Measurements from ENCODE around the gene COBL.

COBL gene, protein sequence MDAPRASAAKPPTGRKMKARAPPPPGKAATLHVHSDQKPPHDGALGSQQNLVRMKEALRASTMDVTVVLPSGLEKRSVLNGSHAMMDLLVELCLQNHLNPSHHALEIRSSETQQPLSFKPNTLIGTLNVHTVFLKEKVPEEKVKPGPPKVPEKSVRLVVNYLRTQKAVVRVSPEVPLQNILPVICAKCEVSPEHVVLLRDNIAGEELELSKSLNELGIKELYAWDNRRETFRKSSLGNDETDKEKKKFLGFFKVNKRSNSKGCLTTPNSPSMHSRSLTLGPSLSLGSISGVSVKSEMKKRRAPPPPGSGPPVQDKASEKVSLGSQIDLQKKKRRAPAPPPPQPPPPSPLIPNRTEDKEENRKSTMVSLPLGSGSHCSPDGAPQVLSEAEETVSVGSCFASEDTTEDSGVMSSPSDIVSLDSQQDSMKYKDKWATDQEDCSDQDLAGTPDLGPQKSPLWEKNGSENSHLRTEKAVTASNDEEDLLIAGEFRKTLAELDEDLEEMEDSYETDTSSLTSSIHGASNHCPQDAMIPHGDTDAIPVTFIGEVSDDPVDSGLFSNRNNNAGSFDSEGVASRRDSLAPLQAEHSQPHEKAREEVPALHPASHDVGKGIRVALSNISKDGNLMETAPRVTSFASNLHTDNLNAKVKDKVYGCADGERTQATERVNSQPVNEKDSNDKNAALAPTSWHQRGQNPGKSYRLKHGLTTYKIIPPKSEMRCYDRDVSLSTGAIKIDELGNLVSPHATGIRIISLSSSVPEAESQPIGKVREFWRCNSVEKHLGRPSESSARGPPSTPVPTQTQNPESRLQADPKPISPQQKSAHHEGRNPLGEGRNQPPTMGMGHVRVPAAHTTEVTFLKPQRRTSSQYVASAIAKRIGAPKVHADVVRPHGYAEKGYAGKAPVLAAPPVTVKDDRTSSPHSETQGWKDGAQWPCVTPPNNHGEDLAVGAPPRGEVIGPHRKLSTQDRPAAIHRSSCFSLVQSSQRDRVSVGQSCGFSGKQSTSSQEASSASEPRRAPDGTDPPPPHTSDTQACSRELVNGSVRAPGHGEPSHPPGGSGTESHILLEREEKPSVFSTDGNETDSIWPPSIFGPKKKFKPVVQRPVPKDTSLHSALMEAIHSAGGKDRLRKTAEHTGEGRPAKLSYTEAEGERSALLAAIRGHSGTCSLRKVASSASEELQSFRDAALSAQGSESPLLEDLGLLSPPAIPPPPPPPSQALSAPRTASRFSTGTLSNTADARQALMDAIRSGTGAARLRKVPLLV

DNA sequence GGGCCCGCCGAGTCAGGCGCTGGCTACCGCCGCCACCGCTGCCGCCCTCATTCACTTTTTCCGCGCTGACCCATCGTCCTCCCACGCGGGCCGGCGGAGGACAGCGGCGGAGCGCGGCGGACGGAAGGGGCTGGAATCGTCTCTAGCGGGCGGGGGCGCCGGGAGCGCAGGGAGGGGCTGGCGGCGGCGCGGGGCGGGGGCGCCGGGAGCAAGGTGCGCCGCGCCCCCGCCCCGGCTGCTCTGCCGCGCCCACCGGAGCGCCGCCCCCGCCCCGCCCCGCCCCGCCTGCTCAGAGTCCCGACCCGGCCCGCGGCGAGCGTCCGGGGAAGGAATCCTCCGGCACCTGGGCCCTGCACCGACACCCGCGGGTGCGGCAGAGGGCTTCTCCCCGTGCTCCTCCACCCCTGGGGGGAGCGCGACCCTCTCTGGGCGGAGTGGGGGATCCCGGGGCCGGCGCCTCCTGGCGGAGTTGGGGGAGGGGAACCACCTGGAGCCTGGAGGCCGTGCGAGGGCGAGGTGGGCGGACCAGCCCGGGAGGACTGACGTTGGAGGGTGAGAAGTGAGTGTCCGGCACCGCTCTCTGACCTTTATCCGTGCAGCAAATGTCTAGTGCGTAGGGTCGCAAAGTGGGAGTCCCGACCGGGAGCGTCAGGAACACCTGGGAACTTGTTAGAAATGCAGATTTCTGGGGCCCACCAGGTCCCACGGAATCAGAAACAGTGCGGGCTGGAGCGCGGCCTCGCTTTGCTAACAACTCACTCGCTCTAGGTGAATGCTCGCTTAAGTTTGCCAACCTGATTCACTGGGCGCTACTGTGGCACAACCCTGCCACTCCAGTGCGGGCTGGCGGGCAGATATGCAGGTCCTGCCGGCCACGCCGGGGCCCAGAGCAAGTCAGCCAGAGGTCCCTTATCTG, at the start of gene COBL:
Gene COBL (minus strand): TSS at position 144 of the 916 bp plus-strand sequence. CDS start 176 bp downstream, outside the sequence.
- no peak for DNase-seq (ENCODE audit: low read depth)

DNA sequence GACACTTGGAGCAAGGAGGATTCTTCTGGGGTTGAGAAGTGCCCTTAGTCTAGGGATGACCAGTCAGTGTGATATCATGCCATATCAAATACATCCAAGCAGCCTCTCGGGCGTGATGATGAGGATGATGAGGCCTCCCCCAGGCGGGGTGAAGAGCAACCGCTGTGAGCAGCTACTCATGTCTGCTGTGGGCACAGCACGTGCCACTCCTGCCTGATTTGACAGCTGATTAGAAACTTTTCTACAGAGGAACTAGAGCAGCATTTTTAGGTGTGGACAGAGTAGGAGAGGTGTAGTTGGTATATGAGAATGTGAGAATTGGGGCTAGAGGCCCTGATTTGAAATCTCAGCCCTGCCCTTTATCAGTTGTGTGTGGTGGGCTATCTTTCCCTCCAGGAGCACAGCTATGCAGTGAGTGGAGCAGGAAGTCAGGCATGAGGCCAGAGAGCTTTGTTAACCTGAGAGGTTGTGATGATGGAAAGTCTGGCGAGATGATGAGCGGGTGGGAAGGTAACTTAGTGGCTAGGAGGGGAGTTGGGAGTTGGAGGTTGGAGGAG, 49.6 kb upstream of the COBL start:
- no peak for DNase-seq (ENCODE audit: low read depth)

DNA sequence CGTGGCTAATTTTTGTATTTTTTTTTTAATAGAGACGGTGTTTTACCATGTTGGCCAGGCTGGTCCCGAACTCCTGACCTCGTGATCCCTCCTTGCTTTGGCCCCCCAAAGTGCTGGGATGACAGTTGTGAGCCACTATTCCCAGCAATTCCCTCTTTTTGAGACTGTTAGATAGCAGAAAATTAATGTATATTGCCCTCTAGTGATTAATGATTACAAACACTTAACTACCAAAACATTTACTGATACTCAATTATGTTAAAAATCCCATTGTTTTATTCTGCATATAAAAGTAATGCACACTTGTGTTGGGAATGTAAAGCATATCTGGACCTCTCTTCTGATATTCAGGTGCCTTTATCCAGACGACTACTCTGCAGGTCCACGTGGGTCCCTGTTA, 41.2 kb upstream of the COBL start:
- DNase-seq (ENCODE audit: low read depth) = no peak

DNA sequence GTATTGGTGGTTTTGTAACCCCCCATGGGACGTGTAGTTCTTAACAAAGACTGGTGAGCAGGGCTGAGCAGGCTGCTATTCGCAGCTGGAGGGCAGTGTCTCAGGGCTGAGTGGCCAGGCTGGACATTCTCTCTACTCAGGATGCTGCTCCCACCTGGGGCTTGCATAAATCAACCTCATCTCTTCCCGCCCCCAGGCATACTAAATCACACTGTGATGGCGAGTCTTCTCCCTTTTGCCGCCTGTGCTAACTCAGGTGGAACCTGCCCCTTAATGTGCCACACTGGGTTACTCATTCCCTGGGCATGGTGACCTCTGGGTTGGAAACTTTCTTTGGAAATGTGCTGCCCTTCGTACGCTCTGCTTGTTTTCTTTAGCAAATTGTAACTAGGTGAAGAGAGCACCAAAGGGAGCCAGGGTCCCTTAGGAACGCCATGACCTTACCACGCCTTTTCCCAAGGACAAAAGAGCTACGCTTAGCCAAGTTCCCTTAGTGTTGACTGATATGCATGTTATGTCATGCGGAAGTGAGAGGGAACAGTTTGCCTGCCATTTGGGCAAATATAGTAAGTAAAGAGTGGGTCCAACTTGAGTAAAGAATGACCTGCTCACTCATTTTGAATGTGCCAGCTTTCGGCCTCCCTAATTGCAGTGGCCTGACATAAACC, 40.4 kb upstream of the COBL start:
- DNase-seq (ENCODE audit: low read depth) = no peak

DNA sequence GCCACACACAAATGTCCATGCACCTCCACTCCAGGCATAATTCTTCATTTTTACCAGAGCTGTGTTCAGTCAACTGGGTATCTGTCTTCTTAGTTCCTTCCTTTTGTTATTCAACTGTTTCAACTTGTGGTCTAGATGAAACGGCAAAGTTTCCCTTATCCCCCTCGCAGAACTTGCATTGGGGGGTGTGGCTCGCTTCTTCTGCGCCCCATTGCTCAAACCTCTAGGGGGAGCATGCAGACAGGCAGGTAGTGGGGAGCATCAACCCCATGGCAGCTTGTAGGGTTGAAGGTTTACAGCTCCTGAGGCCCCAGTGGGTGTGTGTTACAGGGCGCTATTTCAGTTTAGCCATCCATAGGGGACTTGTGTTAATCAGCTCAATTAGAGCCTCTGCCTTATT, 38.3 kb upstream of the COBL start:
- DNase-seq (ENCODE audit: low read depth) = no peak

DNA sequence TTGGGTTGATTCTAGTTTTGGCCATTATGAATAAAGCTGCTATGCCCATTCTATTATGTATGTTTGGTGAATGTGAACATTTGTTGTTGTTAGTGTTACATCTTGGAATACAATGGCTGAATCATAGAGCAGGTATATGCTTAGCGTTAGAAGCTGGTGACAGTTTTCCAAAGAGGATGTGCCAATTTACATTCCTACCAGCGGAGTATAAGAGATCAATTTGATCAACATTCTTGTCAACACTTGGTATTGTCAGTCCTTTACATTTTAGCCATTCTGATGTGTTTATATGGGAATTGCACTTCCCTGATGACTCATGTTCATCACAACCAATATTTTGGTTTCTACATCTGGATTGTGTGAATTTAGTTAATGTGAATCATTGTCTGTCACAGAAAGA, 37.8 kb upstream of the COBL start:
- DNase-seq (ENCODE audit: low read depth) = no peak

DNA sequence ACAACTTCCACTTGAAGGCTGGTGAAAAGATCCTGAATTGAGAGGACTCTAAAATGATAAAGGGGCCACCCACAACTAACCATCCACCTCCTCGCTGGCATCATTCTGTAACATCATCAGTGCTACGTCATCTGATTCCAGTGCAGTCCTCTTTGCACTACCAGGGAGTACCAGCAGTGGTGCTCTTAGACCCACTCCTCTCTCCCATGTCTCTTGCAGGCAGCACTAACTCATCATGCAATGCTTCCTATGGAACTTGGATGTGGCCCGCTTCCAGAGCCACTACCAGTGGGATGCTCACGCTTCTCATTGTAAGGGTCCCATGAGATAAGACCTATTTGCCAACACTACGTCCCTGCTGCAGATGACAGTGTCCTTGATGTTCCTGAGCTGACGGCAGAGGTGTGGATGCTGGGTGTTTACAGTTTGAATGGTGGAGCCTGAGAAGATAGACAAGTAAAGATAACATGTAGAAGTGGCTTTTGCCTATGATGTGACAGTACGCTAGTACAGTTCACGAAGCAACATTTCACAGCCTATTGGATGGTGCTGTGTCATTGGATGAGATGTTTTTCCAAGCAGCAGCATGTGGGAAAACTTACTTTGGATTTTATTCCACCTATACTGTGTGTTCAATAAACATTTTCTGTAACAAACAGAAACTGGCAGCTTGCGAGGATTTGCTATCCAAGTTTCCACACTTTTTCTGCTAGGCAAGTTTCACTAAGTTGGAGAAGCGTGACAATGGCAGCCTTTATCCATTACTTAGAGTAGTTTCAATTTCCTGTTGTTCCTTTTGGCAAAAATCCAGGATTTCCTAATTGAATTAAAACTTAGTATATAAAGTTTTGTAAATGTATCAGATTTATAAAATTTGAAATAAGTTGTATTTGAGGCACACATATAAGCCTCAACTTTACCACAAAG, 35.8 kb upstream of the COBL start:
- DNase-seq (ENCODE audit: low read depth) = no peak

DNA sequence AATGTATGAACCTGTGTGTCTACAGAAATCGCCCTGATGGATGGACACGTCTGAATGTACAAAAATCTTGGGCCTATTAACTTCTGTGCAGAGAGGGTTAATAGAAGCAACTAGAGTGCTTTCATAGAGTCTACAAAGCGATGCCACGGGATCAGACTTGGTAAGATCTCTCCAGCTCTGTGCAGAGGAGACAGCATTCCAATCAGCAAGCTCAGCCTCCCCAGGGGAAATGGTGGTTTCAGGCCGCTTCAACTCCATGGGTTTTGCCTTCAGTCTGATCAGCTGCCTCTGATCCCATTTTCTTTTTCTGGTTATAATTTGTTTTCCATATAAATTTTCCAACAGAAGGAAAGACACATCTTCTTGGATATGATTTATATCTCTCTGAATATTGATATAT, 35.1 kb upstream of the COBL start:
- no peak for DNase-seq (ENCODE audit: low read depth)

DNA sequence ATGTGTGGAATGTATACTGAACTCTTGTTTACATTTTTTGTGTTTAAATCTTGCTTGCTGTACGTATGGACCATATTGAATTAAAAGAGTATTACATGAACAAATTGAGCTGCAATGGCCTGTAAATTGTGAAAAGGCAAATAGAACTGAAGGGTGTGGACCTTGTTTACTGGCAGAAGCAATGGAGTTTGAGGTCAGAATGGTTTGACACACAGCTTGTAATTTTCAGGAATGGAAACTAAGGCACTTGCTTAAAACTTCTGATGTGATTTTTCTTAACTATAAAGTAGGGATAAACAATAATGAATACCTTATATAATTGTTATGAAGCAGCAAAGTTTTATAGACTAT, 33.9 kb upstream of the COBL start:
- no peak for DNase-seq (ENCODE audit: low read depth)

DNA sequence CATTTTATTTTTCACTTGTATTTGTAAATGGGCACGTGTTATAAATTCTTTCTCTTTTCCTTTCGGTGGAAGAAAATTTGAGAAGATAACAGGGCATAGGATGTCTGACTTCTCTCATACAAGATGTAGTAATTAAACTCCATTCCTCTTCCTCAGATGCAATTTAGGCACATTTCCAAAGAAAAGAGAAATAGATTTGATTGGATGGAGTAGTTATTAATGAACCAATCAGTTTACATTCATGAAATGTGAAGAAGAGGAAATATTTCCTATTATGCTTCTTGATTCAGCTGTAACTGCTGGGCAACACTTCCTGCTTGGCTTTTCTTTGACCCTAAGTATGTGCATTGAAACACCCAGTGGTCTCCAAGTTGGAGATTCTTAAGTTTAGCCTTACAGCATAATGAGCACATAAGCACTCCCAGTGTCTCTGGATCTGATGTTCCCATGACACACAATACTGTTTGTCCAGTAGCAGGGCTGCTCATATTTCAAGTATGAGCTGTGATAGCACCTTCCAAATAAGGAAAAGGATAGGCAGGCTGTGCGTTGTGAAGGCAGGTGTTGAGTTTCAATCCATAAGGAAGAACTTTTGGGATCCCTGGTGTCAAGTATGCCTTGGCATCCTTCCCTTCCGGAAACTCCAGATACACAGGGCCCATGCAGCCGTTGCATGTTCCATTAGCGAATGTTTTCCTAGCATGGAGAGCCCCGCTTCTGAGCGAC, 33.4 kb upstream of the COBL start:
- DNase-seq (ENCODE audit: low read depth) = no peak

DNA sequence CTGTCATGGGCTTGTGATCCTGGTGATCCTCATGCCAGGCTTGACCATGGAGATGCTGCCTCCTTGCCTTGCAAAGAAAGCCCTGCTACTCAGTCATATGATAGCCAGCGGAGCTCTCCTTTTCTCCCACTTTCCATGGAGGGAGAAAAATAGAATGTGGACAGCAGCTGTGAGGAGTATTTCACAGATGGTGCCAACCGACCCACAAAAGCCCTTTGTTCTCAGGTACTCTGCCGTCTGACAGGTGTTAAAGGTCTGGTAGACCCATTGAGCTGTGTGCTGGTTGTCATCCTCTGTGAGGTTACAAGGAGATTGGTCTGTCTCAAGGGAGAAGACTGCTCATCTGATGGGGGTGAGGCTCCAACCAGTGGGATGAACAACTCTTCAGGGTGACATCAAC, 29.5 kb upstream of the COBL start:
- DNase-seq (ENCODE audit: low read depth) = no peak

DNA sequence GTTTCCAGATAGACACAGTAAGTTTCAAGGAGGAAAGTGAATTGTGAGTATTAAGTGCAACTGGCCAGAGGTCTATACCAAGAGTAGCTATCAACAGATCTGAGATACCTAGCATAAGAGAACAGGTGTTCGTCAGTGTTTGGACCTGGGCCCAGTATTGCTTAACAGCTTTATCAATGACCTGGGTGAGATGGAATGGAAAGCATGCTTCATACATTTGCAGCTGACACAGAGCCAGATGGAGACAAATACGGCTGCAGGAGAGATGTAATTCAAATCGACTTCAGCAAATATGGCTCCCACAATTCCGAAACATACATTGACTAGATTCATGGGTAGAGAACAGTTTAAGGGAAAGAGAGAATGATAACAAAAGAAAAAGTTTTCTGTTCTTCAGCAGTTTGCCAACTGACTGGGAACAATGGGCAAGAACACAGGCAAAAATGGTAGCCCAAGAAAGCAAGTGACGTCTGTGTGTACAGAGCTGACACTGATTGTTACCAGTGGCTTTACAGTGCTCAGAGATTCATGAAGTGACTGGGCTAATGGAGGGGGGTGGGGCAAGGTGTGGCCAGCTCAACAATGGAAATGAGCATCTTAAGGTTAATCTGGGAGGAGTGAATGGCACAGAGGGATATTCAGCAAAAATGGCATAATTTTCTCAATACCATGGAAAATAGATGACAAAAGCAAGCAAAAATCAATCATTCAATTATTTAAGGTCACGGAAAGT, 28.0 kb upstream of the COBL start:
- DNase-seq (ENCODE audit: low read depth) = no peak

DNA sequence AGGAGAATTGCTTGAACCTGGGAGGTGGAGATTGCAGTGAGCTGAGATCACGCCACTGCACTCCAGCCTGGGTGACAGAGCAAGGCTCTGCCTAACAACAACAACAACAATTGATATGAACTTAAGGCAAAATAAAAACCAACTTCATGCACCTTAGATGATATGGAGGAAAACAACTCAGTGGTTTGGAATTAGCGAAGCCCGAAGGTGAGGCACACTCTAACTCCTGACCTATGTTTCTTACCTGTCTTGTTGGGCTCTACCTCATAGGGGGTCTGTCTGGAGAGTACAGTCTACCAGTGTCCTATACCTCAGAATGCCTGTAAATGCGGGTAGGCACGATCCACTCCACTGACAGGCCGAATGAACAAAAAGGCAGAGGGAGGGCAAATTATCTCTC, 24.3 kb upstream of the COBL start:
- DNase-seq (ENCODE audit: low read depth) = no peak

DNA sequence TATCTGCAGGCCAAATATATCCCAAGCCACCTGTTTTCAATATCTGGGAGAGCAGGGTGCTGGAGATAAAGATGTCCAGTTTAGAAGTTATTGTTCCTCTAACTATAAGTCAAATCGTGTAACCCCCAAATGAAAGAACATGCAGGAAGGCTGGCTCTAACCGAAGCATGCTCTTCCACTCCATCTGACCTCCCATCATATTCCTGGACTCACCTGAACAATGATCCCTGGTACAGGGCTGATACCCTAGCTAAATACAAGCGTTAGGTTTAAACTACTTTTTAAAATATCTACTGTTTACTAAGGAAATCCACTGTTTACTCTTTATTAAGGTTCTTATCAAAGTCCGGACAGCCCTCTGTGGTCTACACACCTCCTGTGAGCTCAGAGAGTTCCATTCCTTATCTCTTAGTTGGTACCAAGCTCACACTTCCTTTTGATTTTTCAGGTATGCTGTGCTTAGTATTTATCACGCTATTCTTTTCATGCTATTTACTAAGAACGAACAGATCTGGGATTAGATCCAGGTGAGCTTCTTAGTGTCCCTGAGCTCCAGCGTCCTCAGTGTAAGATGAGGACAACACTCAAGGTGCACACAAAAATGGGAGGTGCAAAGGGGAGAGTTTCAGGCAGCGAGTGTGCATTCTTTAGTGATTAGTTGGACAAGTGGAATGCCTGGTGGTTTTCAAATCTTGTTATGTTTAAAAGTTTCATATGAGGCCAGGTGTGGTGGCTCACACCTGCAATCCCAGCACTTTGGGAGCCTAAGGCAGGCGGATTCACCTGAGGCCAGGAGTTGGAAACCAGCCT, 23.6 kb upstream of the COBL start:
- DNase-seq (ENCODE audit: low read depth) = no peak

DNA sequence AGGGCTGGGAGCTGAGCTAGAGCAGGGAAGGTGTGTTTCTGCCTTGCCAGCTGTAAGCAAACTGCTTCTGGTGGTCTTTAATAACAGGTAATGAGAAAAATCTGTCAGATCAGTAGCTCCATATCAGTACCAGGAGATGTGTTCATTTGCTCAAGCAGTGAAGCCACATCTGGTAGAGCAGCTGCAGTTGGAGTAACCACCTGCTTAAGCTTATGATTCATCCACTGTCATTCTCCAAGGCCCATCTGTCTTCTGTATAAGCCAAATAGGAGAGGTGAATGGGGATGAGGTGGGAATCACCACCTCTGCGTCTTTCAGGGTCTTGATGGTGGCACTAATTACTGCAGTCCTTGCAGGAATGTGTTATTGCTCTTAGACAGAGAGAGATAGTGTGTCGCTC, 18.4 kb upstream of the COBL start:
- no peak for DNase-seq (ENCODE audit: low read depth)

DNA sequence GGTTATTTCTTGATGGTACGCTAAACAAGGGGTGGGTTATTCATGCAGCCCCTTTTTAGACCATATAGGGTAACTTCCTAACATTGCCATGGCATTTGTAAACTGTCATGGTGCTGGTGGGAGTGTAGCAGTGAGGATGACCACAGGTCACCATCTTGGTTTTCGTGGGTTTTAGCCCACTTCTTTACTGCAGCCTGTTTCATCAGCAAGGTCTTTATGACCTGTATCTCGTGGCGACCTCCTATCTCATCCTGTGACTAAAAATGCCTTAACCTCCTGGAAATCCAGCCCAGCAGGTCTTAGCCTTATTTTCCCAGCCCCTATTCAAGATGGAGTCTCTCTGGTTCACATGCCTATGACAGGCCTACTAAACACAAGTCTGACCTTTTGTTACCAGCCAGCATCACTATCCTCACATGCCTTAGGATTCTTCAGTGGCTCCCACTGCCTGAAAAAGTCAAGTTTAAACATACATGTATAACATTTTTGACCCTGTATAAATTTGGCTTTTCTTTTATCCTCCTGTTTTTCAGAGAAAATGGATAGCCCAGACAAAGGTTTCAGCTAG, 13.2 kb upstream of the COBL start:
- DNase-seq (ENCODE audit: low read depth) = no peak

DNA sequence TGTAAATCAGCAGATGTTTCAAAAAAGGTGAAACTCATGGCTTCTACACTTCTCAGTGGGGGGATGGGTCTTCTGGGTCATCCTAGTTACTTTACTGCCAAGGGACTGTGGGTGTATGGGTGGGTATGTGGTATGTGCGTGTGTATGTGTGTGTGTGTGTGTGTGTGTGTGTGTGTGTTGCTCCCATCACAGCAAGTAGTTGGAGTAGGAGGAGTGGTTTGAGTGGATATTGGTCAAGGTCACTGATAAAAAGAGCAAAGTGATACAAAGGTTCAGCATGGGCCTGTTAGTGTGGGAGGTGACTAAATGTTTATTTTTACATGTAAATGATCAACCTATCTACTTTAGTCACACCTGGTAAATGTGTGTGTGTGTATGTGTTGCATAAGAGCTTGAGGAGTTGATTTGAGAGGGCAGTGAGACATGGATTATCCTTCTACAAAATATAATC, 11.8 kb upstream of the COBL start:
- no peak for DNase-seq (ENCODE audit: low read depth)
